Prostate gland (tissue), 2 donors: ENCODE data around the gene SLC9A7. TPM values are rescaled to one million over a fixed set of nuclear protein-coding genes. Genes with fewer than 3 reads are reported as not detected.

Experiments used
- DNase-seq: peaks from one replicate; pipeline ENCODE4 v3.0.0-alpha.2; 2019; ENCODE audit warnings: low spot score
- H3K27ac ChIP-seq, 2 donors: fragments of 200-600 bp; sonication (generic); 2 replicates each; pipeline ENCODE4 v1.5.1; 2017 to 2019
- H3K27me3 ChIP-seq: fragments of 200-600 bp; sonication (generic); replicated peaks from 2 replicates; pipeline ENCODE4 v1.5.1; 2019; ENCODE audit not compliant: insufficient read depth
- H3K36me3 ChIP-seq, 2 donors: fragments of 200-600 bp; sonication (generic); 1 replicate in 1 of 2; 2 replicates in 1 of 2; pipeline versions ENCODE4 v1.5.1 to v1.8.1; 2017 to 2019
- H3K4me1 ChIP-seq: fragments of 200-600 bp; sonication (generic); replicated peaks from 2 replicates; pipeline ENCODE4 v1.5.1; 2019
- H3K4me3 ChIP-seq, 2 donors: fragments of 200-600 bp; sonication (generic); 2 replicates each; pipeline ENCODE4 v1.5.1; 2017 to 2019
- H3K9me3 ChIP-seq: fragments of 200-600 bp; sonication (generic); 2 replicates; pipeline ENCODE4 v1.5.1; 2017
- CTCF ChIP-seq, 4 experiments: fragments of 200-600 bp in 2 of 4; fragments of 450-650 bp in 2 of 4; sonication (generic) in 2 of 4; IDR thresholded peaks; 1 replicate in 3 of 4; 2 replicates in 1 of 4; pipeline ENCODE4 v1.5.1; 2016 to 2019; ENCODE audit warnings: antibody characterized with exemption in 4 of 4, mild to moderate bottlenecking in 2 of 4, moderate library complexity in 2 of 4
- POLR2A ChIP-seq: fragments of 450-650 bp; IDR thresholded peaks from one replicate; pipeline ENCODE4 v1.6.1; 2016; ENCODE audit warnings: antibody characterized with exemption, mild to moderate bottlenecking
- POLR2AphosphoS5 ChIP-seq: sonication (generic); formaldehyde crosslinking; IDR thresholded peaks from one replicate; pipeline ENCODE4 v1.6.1; 2017; ENCODE audit warnings: antibody characterized with exemption
- WGBS: methylation state at CpG from one replicate; pipeline ENCODE4 v1.1.5; 2018; 5-methylcytosine and 5-hydroxymethylcytosine counted together
- intact Hi-C: fragments of 100-400 bp; cut with DNase I; formaldehyde crosslinking; loops from one replicate; pipeline ENCODE4 v1.14.2; 2022
- total RNA-seq, 2 donors: library from RNA; depleted of rRNA; stranded (reverse); fragments of >200 nt; gene quantifications; one replicate each; pipeline ENCODE4 v1.1.0, GENCODE V29; 2016

The SLC9A7 gene
- total RNA-seq, 2 donors from 2014 or later: 16.5 to 36.5 TPM

- intact Hi-C loops: no loop called here
- Histone ChIP-seq H3K27ac (no peak overlapping the region), H3K27me3 (no peaks in the 10 kb centered on the region), H3K9me3 (no peaks in the 10 kb centered on the region), H3K4me3 (no peak overlapping the region), H3K4me1 (no peaks in the 10 kb centered on the region), H3K36me3 (no peaks in the 10 kb centered on the region)
- WGBS: 100% methylated on average over 1 of the region's 1 CpG
- no peak for TF ChIP-seq POLR2AphosphoS5
- TF ChIP-seq POLR2A: no peak
- TF ChIP-seq CTCF (IDR thresholded peaks at IDR 0.05): no peak
- no peak for DNase-seq
Measured at GRCh38 chrX:46762963-46763362, 4.0 kb upstream of the SLC9A7 start.

- Histone ChIP-seq H3K36me3 (no peaks in the 10 kb centered on the region), H3K4me3 (peak overlapping the region; percentile 44 to 56), H3K27ac (peak overlapping the region; percentile 51 to 76), H3K9me3 (no peaks in the 10 kb centered on the region), H3K4me1 (no peaks in the 10 kb centered on the region), H3K27me3 (no peaks in the 10 kb centered on the region)
- WGBS: 23% methylated on average over 4 of the region's 4 CpGs
- TF ChIP-seq POLR2A (no peak), CTCF (IDR thresholded peaks at IDR 0.05) (no peak), POLR2AphosphoS5 (no peak)
- DNase-seq: no peak
- intact Hi-C loops: loop anchor here (2.0 kb wide), 1 partner anchor 37 kb away; no protein-coding TSS in a partner anchor
Measured at GRCh38 chrX:46759645-46759974, 692 bp upstream of the SLC9A7 start.

- H3K9me3 ChIP-seq: no peaks in the 10 kb centered on the region
- intact Hi-C loops: loop anchor here (2.0 kb wide), 1 partner anchor 38 kb away; no protein-coding TSS in a partner anchor
- H3K36me3 ChIP-seq: no peaks in the 10 kb centered on the region
- DNase-seq: peak; percentile 15
- H3K27me3 ChIP-seq: no peaks in the 10 kb centered on the region
- TF ChIP-seq POLR2A (no peak), POLR2AphosphoS5 (no peak), CTCF (IDR thresholded peaks at IDR 0.05) (no peak)
- WGBS: 8% methylated on average over 26 of the region's 47 CpGs
- no peaks in the 10 kb centered on the region for H3K4me1 ChIP-seq
- peak overlapping the region; percentile 53 to 76 for H3K27ac ChIP-seq
- H3K4me3 ChIP-seq: peak overlapping the region; percentile 44 to 56
Measured at GRCh38 chrX:46758163-46758955, 559 bp downstream of the SLC9A7 start.

GRCh38 chrX:46757593-46757992 is 1.3 kb downstream of the SLC9A7 start:
- H3K4me1 ChIP-seq: no peaks in the 10 kb centered on the region
- H3K9me3 ChIP-seq: no peaks in the 10 kb centered on the region
- no peaks in the 10 kb centered on the region for H3K36me3 ChIP-seq
- no peak for TF ChIP-seq CTCF (IDR thresholded peaks at IDR 0.05)
- TF ChIP-seq POLR2A: no peak
- no peak for TF ChIP-seq POLR2AphosphoS5
- peak overlapping the region in 1 of 2 donors; percentile 56 for H3K4me3 ChIP-seq
- no peak for DNase-seq
- intact Hi-C loops: no loop called here
- 48% methylated on average over 8 of the region's 8 CpGs for WGBS
- H3K27me3 ChIP-seq: no peaks in the 10 kb centered on the region
- peak overlapping the region; percentile 53 to 76 for H3K27ac ChIP-seq

- intact Hi-C loops: no loop called here
- no peaks in the 10 kb centered on the region for H3K36me3 ChIP-seq
- no peaks in the 10 kb centered on the region for H3K27me3 ChIP-seq
- no peak for DNase-seq
- no peaks in the 10 kb centered on the region for H3K9me3 ChIP-seq
- no peaks in the 10 kb centered on the region for H3K4me1 ChIP-seq
- TF ChIP-seq CTCF (IDR thresholded peaks at IDR 0.05) (no peak), POLR2A (no peak), POLR2AphosphoS5 (no peak)
- H3K27ac ChIP-seq: peak overlapping the region in 1 of 2 donors; percentile 76
- no peak overlapping the region for H3K4me3 ChIP-seq
- WGBS: 56% methylated on average over 8 of the region's 8 CpGs
Measured at GRCh38 chrX:46757052-46757451, 1.9 kb downstream of the SLC9A7 start.
